ENCODE data around the gene UNC79.
"Not testable (repeated sequence)": the region's sequence is repeated elsewhere in the genome, so short reads cannot be mapped to it uniquely, and the experiment has no call there.

Gene UNC79

DNA sequence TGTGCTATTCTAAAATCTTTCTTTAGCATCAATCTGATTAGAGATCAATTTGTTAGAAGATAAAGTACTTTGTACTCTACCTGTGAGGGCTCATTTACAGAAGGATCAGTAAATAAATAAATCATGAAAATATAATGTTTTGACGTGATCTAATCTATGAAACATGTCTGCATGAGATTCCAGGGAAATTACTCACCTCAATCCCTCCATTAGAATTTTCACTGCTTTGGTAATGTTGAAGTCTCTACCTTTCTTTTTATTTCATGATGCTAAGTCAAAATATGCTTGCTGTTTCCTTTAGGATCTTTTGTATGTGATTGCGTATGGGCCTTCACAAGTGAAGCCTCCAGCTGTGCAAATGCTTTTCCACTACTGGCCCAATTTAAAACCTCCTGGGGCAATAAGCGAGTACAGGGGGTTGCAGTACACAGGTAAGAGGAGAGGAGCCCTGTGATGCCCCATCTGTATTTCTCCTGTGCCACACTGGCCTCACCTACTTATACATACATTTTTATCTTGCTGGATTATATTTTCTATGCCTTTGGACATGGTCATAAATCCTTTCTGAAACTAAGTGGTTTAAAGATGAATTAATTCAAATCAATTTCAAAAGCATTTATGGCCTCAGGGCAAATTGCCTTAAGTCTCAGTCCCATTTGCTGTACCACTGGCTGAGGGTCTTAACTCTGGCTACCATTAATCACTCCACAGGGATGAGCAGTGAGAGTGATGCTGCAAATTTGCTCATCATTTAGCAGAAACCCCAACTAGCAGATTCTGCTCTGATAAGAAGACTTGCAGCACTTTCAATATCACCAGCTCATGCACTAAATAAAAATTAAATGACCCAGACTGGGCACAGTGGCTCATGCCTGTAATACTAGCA, 66.4 kb downstream of the UNC79 start:
- no peak for DNase-seq

DNA sequence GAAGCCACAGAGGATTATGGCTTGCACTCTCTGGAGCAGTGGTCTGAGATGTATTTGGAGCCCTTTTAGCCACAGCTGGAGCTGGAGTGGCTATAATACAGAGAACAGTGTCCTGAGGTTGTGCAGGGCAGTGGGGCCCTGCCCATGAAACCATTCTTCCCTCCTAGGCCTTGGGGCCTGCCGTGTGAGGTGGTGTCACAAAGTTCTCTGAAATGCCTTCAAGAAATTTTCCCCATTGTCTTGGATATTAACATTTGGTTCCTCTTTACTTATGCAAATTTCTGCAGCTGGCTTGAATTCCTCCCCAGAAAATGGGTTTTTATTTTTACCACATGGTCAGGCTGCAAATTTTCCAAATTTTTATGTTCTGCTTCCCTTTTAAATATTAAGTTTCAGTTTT, 79.3 kb downstream of the UNC79 start:
- no peak for DNase-seq

DNA sequence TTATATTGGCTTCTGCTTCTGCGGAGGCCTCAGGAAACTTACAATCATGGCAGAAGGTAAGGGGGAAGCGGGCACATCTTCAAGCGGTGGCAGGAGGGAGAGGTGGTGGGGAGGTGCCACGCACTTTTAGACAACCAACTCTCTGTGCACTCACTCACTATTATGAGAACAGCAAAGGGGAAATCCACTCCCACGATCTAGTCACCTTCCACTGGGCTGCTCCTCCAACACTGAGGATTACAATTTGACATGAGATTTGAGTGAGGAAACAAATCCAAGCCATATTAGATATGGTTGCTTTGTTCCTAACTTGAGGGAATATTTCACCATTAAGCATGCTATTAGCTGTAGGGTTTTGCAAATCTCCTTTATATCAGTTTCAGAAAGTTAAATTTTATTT, 80.3 kb downstream of the UNC79 start:
- no peak for DNase-seq

DNA sequence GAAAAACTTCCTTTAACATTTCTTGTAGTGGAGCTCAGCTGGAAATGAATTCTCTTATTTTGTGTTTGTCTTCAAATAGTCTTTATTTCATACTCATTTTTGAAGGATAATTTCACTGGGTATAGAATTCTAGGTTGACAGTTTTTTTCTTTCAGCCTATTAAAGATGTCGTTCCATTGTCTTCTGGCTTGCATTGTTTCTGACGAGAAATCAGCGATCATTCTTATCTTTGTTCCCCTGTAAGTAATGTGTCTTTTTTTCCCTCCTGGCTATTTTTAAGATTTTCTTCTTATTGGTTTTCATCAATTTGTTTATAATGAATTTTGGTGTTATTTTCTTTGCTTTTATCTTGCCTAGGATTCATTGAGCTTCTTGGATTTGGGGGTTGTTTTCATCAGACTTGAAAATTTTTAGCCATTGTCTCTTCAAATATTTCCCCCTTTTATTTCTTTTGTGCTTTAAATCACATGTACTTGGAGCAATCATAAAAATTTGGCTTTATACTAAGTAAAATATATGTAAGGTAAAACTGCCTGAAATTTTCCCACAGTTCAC, 89.4 kb downstream of the UNC79 start:
- DNase-seq = no peak

DNA sequence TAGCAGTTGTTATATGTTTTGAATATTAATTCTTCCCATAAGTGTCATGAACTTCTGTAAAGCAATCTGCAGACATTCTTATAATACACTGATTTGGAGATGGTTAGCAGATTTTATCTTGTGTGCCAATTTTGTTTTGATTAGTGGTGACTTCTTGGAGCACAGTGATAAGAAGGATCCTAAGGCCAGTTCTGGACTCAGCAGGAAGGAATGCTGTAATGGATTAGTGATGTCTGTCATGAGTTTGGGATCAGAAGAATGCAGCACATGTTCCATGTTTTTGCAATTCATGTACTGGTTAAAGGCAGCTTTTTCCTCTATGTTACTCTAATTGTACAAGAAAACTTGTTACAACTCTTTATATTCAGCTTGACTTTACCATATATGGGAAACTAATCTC, 91.5 kb downstream of the UNC79 start:
- DNase-seq = no peak

DNA sequence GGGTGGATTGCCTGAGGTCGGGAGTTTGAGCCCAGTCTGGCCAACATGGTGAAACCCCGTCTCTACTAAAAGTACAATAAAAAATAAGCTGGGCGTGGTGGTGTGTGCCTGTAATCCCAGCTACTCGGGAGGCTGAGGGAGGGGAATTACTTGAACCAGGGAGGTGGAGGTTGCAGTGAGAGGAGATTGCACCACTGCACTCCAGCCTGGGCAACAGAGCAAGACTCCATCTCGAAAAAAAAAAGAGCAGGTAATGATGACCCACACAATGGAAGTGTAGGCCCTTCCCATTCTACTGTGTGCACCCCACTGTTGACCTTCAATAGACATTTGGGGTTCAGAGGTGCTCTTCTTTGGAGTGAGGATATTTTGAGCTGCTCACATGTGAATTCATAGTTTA, 94.5 kb downstream of the UNC79 start:
- DNase-seq = not testable (repeated sequence)

DNA sequence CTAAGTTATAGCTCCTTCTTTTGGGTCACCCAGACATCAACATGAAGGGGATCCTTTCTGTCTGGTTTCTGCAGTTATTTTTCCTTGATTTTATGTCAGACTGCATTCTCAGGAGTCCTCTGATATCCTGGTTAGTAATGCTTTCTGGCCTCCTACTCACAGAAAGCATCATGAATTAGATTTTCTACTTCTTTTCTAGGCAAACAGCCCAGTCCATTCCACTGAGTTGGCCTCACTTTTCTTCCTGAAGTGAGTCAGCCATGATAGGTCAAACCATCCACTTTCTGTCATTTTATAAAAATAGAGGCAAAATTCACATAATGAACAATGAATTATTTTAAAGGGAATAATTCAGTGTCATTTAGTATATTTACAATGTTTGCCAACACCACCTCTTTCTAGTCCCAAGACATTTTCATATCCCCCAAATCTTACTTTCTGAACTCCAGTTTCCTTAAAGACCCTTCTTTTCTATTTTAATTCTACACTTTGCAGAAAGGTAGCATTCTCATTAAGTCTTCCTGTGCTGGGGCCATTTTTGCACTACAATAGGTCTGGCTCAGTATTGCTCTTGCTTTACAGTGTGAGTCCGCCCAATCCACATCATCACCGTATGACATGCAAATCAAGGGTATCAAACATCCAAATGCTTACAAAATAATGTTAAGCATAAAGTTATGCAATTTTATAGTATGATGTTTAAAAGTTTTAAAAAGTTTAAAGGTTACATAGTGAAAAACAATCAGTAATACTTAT, 95.1 kb downstream of the UNC79 start:
- no peak for DNase-seq

DNA sequence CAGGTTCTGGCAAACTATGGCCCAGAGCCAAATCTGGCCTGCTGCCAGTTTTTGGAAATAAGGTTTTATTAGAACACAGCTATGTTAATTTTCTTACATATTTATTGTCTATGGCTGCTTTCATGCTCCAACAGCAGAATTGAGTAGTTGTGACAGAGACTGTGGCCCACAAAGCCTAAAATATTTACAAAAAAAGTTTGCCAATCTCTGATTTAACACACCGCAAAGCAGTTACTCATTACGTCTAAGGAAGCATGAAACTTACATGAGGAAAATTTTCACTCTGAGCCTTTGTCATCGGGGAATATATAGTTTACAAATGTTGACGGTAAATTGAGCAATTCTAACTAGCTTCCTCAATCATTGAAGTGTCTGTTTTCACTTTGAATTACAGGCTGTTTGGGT, 96.5 kb downstream of the UNC79 start:
- DNase-seq = no peak

DNA sequence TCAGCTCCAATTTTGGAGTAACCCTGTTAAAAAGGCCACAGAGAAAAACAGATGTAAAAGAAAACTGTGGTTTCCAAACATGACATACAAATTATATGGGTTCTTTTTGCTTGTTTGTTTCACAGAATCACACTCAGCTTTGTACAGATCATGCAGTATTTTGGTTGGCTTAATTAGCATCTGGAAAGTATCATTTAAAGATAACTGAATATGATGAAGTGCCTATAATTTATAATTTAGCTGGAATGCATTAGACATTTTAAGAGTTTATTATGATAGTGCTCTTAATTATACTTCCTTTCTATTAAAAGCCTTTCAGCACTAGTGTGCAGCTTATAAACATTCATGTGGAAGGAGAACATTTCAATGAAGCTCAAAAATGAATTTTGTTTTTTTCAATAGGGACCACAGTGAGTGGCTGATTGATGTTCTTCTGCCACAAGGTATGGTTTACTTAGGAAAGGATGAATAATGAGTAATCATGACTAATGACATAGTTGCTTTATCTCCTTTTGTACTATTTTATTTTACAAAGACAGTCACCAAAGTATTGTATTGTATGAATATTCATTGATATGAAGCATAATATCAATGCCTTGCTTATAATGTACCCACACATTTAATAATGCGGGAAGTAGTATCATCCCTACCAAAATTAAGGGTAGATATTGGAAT, 98.3 kb downstream of the UNC79 start:
- no peak for DNase-seq

DNA sequence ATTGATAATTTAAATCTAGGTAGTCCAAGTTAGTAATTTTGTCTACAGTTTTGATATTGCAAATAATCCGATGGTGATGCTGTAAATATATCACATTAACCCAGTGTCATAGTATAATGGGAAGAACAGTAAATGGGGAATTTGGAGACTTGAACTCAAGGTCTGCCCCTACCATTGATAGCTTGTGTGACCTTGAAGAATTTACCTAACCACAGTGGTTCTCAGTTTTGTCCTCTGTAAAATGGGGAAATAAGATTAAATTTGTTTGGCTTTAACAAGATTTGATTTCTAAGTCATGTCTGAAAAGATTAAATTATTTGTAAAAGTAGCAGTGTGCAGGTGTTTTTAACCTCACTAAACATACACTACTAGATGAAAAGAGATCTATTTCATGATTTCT, 100.9 kb downstream of the UNC79 start:
- DNase-seq = no peak

DNA sequence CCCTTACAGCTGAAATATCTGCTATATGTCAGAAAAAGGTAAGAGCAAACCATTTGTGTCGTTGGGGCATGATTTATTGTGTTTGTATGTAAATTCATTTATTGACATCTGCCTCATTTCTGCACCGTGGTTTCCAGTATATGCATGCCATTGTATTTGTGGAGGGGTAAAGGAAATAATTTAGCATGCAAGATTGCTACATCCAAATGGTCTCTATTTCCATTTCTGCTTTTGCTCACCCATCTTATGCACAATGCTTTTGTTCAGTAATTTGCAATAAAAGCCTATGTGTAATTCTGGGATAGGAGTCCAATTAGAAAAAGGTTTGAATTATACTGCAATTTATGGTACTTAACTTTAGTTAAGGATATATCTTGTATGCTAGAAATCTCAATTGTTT, 101.8 kb downstream of the UNC79 start:
- DNase-seq = no peak

DNA sequence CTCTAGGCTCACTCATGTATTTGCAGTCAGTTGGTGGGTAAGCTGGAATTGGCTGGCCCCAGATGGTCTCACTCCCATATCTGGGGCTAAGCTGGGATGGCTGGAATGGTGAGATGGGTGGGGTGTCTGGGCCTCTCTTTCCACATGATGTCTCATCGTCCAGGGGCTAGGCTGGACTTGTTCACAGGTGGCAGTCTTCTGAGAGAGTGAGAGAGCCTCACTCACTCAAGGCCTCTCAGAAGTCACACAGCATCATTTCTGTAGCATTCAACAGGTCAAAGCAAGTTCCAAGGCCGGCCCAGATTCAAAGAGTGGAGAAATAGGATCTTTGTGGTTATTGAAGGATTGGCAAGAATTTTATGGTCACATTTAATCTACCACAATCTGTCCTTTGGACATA, 102.7 kb downstream of the UNC79 start:
- no peak for DNase-seq

DNA sequence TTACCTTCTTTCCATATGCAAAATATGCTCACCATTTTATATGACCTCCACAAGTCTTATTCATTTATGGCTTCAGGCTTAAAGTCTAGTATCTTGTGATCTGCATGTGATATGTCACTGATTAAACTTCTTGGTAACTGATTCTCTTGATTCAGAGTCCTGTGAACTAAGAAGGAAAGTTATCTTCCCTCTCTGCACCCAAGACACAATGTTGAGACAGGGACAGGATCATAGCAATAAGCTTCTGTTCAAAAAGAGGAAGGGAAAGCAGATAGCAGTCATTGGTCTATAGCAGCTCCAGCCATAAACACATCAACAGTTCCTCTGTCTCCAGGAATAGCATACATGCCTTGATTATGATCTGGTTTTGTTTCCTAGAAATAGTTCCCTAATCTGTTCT, 103.1 kb downstream of the UNC79 start:
- no peak for DNase-seq

DNA sequence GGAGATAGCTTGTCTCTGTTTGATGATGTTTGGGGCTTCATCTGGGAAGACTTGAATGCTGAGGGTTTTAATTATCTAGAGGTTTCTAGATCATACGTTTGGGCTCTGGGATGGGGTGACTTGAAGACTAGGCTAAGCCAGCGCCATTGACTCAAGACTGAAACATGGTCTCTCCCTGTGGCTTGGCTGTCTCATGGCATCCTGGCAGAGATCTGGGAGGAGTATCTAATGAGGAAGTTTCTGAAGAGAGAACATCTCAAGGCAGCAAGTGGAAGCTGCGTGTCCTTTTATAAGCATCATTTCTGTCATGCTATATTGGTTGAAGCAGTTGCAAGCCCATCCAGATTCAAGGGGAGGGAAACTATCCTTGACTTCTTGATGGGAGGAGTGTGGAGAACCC, 104.8 kb downstream of the UNC79 start:
- no peak for DNase-seq

DNA sequence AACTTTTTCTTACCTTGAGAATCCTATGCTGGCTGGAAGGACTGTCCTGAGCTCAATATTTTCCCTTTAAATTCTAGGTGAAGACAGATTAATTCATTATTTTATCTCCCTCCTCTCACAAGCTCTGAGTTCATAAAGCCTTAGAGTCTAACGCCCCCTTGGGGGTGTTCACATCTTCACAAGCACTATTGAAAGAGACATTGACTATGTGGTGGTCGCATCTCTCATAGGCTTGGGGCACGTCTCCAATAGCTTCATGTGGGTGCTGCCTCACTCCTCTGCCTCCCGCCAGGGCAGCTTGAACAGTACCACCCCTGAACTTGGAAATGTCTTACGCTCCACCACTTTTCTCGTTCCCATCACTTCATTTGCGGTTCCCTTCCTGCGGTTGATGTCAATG, 106.2 kb downstream of the UNC79 start:
- no peak for DNase-seq

DNA sequence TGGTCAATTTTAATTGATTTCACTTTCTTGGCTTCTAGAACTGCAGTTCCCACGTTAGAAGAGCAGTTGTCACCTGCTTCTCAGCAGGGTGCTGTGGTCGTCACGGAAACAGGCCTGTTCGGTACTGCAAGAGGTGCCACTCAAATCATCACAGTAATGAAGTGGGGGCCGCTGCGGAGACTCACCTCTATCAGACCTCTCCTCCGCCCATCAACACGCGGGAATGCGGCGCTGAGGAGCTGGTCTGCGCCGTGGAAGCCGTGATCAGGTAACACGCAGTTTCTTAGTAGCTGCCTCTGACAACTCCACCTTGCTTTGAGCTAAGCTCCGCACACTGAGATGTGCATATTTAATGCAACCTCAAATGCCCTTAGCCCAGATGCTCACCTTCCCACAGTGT, 107.2 kb downstream of the UNC79 start:
- no peak for DNase-seq

DNA sequence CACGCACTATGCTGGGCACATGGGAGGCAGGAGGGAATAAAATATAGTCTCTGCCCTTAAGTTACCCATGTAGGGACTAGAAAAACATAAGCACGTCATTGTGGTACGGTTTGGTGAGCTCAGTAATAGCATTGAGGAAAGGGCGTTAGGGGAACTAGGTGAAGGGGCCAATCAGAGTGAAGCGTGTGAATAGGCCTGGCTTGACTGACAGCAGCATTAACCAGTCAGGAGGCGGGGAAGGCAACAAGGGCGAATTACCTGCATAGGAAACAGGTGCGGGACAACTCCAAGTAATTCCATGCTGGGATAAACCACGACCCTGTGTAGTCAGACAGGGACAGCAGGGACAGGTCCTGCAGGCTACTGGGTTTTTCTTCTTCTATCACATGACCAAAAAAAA, 107.7 kb downstream of the UNC79 start:
- DNase-seq = no peak

DNA sequence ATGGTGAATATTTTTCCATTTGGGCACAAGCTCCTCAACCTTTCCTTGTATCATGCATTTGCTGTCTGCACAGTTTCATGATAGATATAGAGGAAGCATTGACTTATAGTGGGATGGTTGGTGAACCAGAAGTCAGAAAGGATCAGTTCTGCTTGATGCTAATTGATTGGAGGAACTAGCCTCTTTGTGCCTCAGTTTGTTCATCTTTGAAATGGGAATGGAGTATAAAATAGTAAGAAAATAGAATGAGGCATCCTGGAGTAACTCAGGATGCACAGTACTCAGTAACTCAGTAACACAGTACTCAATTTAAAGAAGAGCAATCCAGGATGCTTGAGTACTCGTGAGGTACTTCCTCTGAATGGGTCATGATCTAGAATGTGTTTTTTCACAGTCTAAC, 109.5 kb downstream of the UNC79 start:
- DNase-seq = no peak

DNA sequence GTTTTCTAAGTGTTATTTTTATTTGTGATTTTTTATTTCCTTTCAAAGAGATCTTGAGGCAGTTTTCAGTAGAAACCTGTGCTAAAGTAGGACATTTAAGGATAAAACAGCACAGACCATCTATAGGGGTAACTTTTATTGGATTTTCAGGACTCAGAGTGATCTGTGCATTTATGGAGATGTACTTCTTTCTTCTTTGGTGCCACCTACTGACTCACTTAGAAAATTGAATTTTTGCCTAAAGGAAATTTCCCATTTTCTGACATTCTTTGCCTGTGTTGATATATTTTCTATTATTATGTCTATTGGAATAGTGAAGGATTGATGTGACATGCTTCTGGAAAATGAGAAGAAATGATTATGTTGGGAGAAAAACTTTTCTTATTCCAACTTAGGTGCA, 113.0 kb downstream of the UNC79 start:
- no peak for DNase-seq

DNA sequence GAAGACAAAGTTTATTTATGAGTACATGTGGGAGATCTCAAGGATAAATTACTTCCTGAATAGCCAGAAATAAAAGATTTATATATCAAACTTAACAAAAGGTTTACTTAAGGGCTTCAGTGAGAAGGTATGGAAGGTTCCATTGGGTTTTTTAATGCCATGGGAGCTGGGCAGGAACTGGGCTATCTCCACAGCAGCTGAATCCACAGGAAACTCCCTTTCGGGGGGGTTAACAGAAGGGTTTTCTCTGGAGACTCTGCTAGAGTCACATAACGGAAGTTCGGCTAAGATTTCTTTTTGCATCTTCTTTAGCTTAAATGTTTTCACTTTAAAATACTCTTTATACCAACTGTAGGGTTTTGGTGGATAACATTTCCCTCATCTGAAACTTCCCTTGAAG, 113.5 kb downstream of the UNC79 start:
- no peak for DNase-seq

DNA sequence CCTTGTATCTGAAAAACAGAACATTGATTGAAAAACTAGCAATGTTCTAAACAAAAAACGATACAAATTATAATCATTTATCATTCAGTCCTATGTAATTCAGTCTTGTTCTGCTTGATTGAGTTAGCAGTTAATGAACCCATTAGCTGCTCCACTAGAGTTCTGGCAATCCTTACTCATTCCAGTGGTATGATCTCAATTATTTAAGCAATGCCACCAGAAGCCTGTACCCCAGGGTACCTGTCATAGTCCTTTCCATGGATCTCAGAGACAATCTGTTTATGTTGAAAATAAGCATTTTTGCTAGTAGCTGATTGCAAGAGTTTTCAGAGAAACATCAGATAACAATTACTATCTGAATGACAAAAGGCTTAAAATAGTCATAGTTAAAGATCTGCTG, 115.9 kb downstream of the UNC79 start:
- DNase-seq = no peak

DNA sequence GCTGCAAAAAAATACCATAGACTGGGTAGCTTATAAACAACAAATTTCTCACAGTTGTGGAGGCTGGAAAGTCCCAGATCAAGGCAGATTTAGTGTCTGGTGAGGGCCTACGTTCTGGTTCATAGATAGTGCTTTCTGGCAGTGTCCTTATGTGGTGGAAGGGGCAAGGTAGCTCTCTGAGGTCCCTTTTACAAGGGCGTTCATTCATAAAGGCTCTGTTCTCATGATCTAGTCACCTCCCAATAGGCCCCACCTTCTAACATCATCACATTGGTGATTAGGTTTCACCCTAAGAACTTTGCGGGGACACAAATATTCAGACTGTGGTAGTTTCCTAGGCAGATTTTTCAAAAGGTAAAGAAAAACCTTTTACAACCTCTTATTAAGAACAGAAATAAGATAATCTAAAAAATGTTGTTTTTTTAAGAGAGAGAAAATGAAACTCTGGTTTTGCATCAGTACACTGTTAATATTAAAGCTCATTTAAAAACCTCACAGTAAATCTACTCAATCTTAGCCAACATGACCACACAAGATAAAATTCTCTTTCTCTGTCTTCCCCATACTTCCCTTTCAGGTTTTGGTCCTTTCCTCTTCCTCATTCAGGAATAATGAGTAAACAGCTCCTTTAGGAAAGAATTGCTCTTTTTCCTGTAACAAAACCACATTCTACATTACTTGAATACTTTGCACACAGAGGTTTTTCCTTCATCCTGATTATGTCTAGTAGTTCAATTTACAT, 117.5 kb downstream of the UNC79 start:
- DNase-seq = no peak

DNA sequence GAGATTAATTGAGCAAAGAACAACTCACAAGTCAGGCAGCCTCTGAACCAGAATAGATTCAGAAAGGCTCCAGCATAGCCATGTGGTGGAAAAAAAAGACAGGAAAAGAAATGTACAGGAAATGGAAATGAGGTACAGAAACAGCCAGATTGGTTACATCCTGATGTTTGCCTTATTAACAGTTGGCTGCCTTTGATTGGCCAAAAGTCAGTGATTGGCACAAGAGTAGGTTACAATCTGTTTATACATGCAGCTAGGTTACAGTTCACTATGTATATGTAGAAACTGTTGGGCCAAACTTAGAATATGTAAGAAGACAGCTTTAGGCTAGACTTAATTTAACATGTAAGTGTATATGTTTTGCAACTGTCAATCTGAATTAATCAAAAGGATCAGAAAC, 118.9 kb downstream of the UNC79 start:
- DNase-seq = no peak
